Adrenal gland (tissue), 12 donors: ENCODE measurements around the gene SIGLECL1. TPM values are rescaled to one million over a fixed set of nuclear protein-coding genes. Genes with fewer than 3 reads are reported as not detected.
"Not testable (repeated sequence)": the region's sequence is repeated elsewhere in the genome, so short reads cannot be mapped to it uniquely, and the experiment has no call there.

Source experiments
- DNase-seq, 7 donors: peaks; one replicate each; pipeline ENCODE4 v3.0.0-alpha.2; 2019 to 2020
- H3K27ac ChIP-seq, 5 donors: fragments of 200-600 bp; sonication (generic) in 4 of 5; 1 replicate in 3 of 5; 2 replicates in 2 of 5; pipeline versions ENCODE4 v1.5.1 to v1.8.0; 2016 to 2020; ENCODE audit warnings: mild to moderate bottlenecking in 1 of 5
- H3K27me3 ChIP-seq: fragments of 200-600 bp; 2 replicates; pipeline ENCODE4 v1.8.0; 2021
- H3K36me3 ChIP-seq, 2 donors: fragments of 200-600 bp; replicated peaks in 1 of 2; 1 replicate in 1 of 2; 2 replicates in 1 of 2; pipeline versions ENCODE4 v1.5.1 to v1.8.0; 2018 to 2022
- H3K4me1 ChIP-seq, 2 donors: fragments of 200-600 bp; replicated peaks in 1 of 2; 1 replicate in 1 of 2; 2 replicates in 1 of 2; pipeline versions ENCODE4 v1.5.1 to v1.8.0; 2018 to 2021
- H3K4me3 ChIP-seq, 4 donors: fragments of 200-600 bp; sonication (generic) in 3 of 4; one replicate each; pipeline ENCODE4 v1.5.1; 2016 to 2018
- H3K9me3 ChIP-seq, 3 donors: fragments of 200-600 bp; sonication (generic) in 1 of 3; replicated peaks in 1 of 3; 1 replicate in 2 of 3; 2 replicates in 1 of 3; pipeline versions ENCODE4 v1.5.1 to v1.8.0; 2016 to 2021
- CTCF ChIP-seq, 6 experiments: fragments of 450-650 bp in 4 of 6; fragments of 200-600 bp in 2 of 6; sonication (generic) in 1 of 6; IDR thresholded peaks; 1 replicate in 5 of 6; 2 replicates in 1 of 6; pipeline versions ENCODE4 v1.5.1 to v1.8.0; 2016 to 2021; ENCODE audit warnings: antibody characterized with exemption in 6 of 6, mild to moderate bottlenecking in 2 of 6, moderate library complexity in 1 of 6
- POLR2A ChIP-seq, 2 donors: fragments of 450-650 bp; IDR thresholded peaks; one replicate each; pipeline ENCODE4 v1.6.1; 2017; ENCODE audit warnings: antibody characterized with exemption in 2 of 2, mild to moderate bottlenecking in 2 of 2, moderate library complexity in 1 of 2
- WGBS, 4 donors: extraction: QIAGEN DNeasy Blood & Tissue Kit in 2 of 4; methylation state at CpG; one replicate each; pipeline versions ENCODE4 v1.1.5 to v1.1.7; 2013 to 2017; 5-methylcytosine and 5-hydroxymethylcytosine counted together
- intact Hi-C, 2 donors: fragments of 100-400 bp; cut with DNase I; formaldehyde crosslinking; loops; one replicate each; pipeline versions ENCODE4 v1.14.1 to v1.15.0; 2022 to 2023
- polyA plus RNA-seq, 3 donors: library from polyadenylated mRNA; stranded (reverse); fragments of 200-250 nt in 2 of 3; fragments of 350-450 nt in 1 of 3; fragmentation: Illumina TruSeq in 1 of 3; extraction: RNeasy Lipid Tissue Mini Kit (QIAGEN cat#74804) in 1 of 3; gene quantifications; one replicate each; pipeline ENCODE4 v1.2.3, GENCODE V29; 2013 to 2014
- total RNA-seq, 9 donors: library from RNA; depleted of rRNA in 4 of 9; stranded (reverse); fragments of >200 nt in 4 of 9; fragments of 120-200 nt in 1 of 9; fragmentation: NEBNext Ultra II Directional in 1 of 9; extraction: Animal tissue kit (Norgen Biotek cat#: 25700) in 1 of 9; gene quantifications; one replicate each; pipeline versions ENCODE4 v1.1.0 to v1.2.4, GENCODE V29; 2013 to 2023
- donor health status: healthy with polysubstance abuse.
- donor health status: Bipolar disorder and iron deficiency.
- donor health status: DM: yes; HTN: yes; CAD: no.
- donor health status: DM: no; HTN: no; CAD: no.
- donor health status: DM: no; HTN: no; CAD: no.
- donor health status: DM: yes; HTN: yes; CAD: no.

SIGLECL1 gene
- total and polyA plus RNA-seq, 12 donors = 1.0 TPM; not detected in 11

GRCh38 chr19:51207747-51208146 lies 43.1 kb upstream of the SIGLECL1 start:
- Histone ChIP-seq H3K4me1 (no peaks in the 10 kb centered on the region), H3K4me3 (no peak overlapping the region), H3K9me3 (no peaks in the 10 kb centered on the region), H3K36me3 (no peaks in the 10 kb centered on the region), H3K27ac (no peak overlapping the region), H3K27me3 (no peaks in the 10 kb centered on the region)
- no peak for DNase-seq
- intact Hi-C loops = no loop called here
- TF ChIP-seq POLR2A (IDR thresholded peaks at IDR 0.05) (no peak), CTCF (IDR thresholded peaks at IDR 0.05) (no peak)
- WGBS, 4 donors = 44 to 67% (median 63%) methylated on average over 2 of the region's 2 CpGs

GRCh38 chr19:51210191-51210784 lies 40.6 kb upstream of the SIGLECL1 start:
- Histone ChIP-seq H3K36me3 (no peaks in the 10 kb centered on the region), H3K27me3 (no peaks in the 10 kb centered on the region), H3K9me3 (no peaks in the 10 kb centered on the region), H3K4me1 (no peaks in the 10 kb centered on the region), H3K27ac (no peak overlapping the region), H3K4me3 (no peak overlapping the region)
- TF ChIP-seq CTCF (IDR thresholded peaks at IDR 0.05) (no peak), POLR2A (IDR thresholded peaks at IDR 0.05) (no peak)
- 74 to 82% (median 77%) methylated on average over 6 of the region's 6 CpGs for WGBS, 4 donors
- DNase-seq = no peak
- intact Hi-C loops = no loop called here

GRCh38 chr19:51210874-51211361 lies 40.0 kb upstream of the SIGLECL1 start:
- H3K4me3 ChIP-seq, H3K4me1 ChIP-seq, H3K36me3 ChIP-seq, H3K27me3 ChIP-seq, H3K9me3 ChIP-seq, H3K27ac ChIP-seq, intact Hi-C loops: not testable (repeated sequence)
- DNase-seq = peak in 4 of 7 donors; percentile 22 to 43 (median 30)
- WGBS, 4 donors = 51 to 57% (median 52%) methylated on average over 10 to 13 of the region's 13 CpGs

GRCh38 chr19:51211833-51212232 lies 39.0 kb upstream of the SIGLECL1 start:
- Histone ChIP-seq H3K27me3 (no peaks in the 10 kb centered on the region), H3K27ac (no peak overlapping the region), H3K9me3 (no peaks in the 10 kb centered on the region), H3K36me3 (no peaks in the 10 kb centered on the region), H3K4me3 (no peak overlapping the region), H3K4me1 (no peaks in the 10 kb centered on the region)
- DNase-seq = no peak
- intact Hi-C loops = no loop called here
- TF ChIP-seq POLR2A (IDR thresholded peaks at IDR 0.05) = no peak
- TF ChIP-seq CTCF (IDR thresholded peaks at IDR 0.05) = no peak
- 80 to 83% (median 81%) methylated on average over 1 to 9 of the region's 9 CpGs for WGBS, 4 donors

GRCh38 chr19:51219307-51219706 lies 31.6 kb upstream of the SIGLECL1 start:
- H3K9me3 ChIP-seq = no peaks in the 10 kb centered on the region
- H3K36me3 ChIP-seq = no peaks in the 10 kb centered on the region
- no peak for TF ChIP-seq CTCF (IDR thresholded peaks at IDR 0.05)
- TF ChIP-seq POLR2A (IDR thresholded peaks at IDR 0.05) = no peak
- no peaks in the 10 kb centered on the region for H3K27me3 ChIP-seq
- no peak overlapping the region for H3K27ac ChIP-seq
- intact Hi-C loops = no loop called here
- H3K4me1 ChIP-seq = no peaks in the 10 kb centered on the region
- no peak for DNase-seq
- no peak overlapping the region for H3K4me3 ChIP-seq
- 53 to 63% (median 59%) methylated on average over 1 of the region's 1 CpG for WGBS, 4 donors
